ENCODE results near the gene CRIP3. TPM values are rescaled to one million over a fixed set of nuclear protein-coding genes. Genes with fewer than 3 reads are reported as not detected.

The CRIP3 gene
- total RNA-seq, 2 donors from 2014 or later, result 2.0 TPM; not detected in 1

- peak; percentile 6 for DNase-seq (ENCODE audit: low spot score)
- Mint-ChIP-seq H3K27me3 (peaks cover 0 to 18% of the 10 kb centered on the region in 2 donors), H3K9me3 (no peaks in the 10 kb centered on the region), H3K27ac (no peak overlapping the region), H3K4me3 (peak overlapping the region; percentile 70), H3K36me3 (no peaks in the 10 kb centered on the region), H3K4me1 (ENCODE audit: low read depth in 2 of 2) (peaks cover 6 to 12% of the 10 kb centered on the region in 2 donors)
- no peak for ATAC-seq
These were observed 39.8 kb downstream of the CRIP3 start for GRCh38 chr6:43268782-43269272.

- Mint-ChIP-seq H3K27me3 (peaks cover 0 to 21% of the 10 kb centered on the region in 2 donors), H3K4me1 (ENCODE audit: low read depth in 2 of 2) (peaks cover 10 to 14% of the 10 kb centered on the region in 2 donors), H3K36me3 (no peaks in the 10 kb centered on the region), H3K9me3 (no peaks in the 10 kb centered on the region), H3K27ac (no peak overlapping the region), H3K4me3 (no peak overlapping the region)
- no peak for DNase-seq (ENCODE audit: low spot score)
- no peak for ATAC-seq
These were observed 40.3 kb downstream of the CRIP3 start for GRCh38 chr6:43268355-43268700.

- Mint-ChIP-seq H3K36me3 (no peaks in the 10 kb centered on the region), H3K9me3 (no peaks in the 10 kb centered on the region), H3K27ac (no peak overlapping the region), H3K4me3 (no peak overlapping the region), H3K4me1 (ENCODE audit: low read depth in 2 of 2) (peaks cover 10 to 14% of the 10 kb centered on the region in 2 donors), H3K27me3 (peaks cover 0 to 21% of the 10 kb centered on the region in 2 donors)
- DNase-seq (ENCODE audit: low spot score) (peak; percentile 50), ATAC-seq (no peak)
These were observed 40.8 kb downstream of the CRIP3 start for GRCh38 chr6:43267619-43268354.

- Mint-ChIP-seq H3K9me3 (no peaks in the 10 kb centered on the region), H3K27ac (no peak overlapping the region), H3K27me3 (peaks cover 0 to 21% of the 10 kb centered on the region in 2 donors), H3K4me3 (no peak overlapping the region), H3K36me3 (no peaks in the 10 kb centered on the region), H3K4me1 (ENCODE audit: low read depth in 2 of 2) (peaks cover 10 to 14% of the 10 kb centered on the region in 2 donors)
- no peak for ATAC-seq
- no peak for DNase-seq (ENCODE audit: low spot score)
These were observed 43.1 kb downstream of the CRIP3 start for GRCh38 chr6:43265564-43265963.

- Mint-ChIP-seq H3K4me1 (ENCODE audit: low read depth in 2 of 2) (peaks cover 10% of the 10 kb centered on the region in 2 donors), H3K9me3 (no peaks in the 10 kb centered on the region), H3K27ac (no peak overlapping the region), H3K4me3 (no peak overlapping the region), H3K36me3 (no peaks in the 10 kb centered on the region), H3K27me3 (peaks cover 0 to 16% of the 10 kb centered on the region in 2 donors)
- no peak for ATAC-seq
- no peak for DNase-seq (ENCODE audit: low spot score)
These were observed 44.0 kb downstream of the CRIP3 start for GRCh38 chr6:43264599-43265145.

GRCh38 chr6:43263314-43264178, 45.1 kb downstream of the CRIP3 start:
- Mint-ChIP-seq H3K27ac (no peak overlapping the region), H3K4me1 (ENCODE audit: low read depth in 2 of 2) (peaks cover 4 to 6% of the 10 kb centered on the region in 2 donors), H3K9me3 (no peaks in the 10 kb centered on the region), H3K27me3 (peaks cover 0 to 12% of the 10 kb centered on the region in 2 donors), H3K36me3 (no peaks in the 10 kb centered on the region), H3K4me3 (no peak overlapping the region)
- ATAC-seq (peak; percentile 83 to 85), DNase-seq (ENCODE audit: low spot score) (peak; percentile 80)

- DNase-seq (ENCODE audit: low spot score) (no peak), ATAC-seq (no peak)
- Mint-ChIP-seq H3K36me3 (no peaks in the 10 kb centered on the region), H3K27me3 (peaks cover 0 to 12% of the 10 kb centered on the region in 2 donors), H3K4me3 (no peak overlapping the region), H3K9me3 (no peaks in the 10 kb centered on the region), H3K27ac (no peak overlapping the region), H3K4me1 (ENCODE audit: low read depth in 2 of 2) (peaks cover 4 to 6% of the 10 kb centered on the region in 2 donors)
These were observed 45.8 kb downstream of the CRIP3 start for GRCh38 chr6:43262780-43263313.

GRCh38 chr6:43262000-43262779, 46.4 kb downstream of the CRIP3 start:
- no peaks in the 10 kb centered on the region for H3K36me3 Mint-ChIP-seq
- no peaks in the 10 kb centered on the region for H3K9me3 Mint-ChIP-seq
- H3K4me1 Mint-ChIP-seq (ENCODE audit: low read depth in 2 of 2), result peaks cover 4 to 6% of the 10 kb centered on the region in 2 donors
- no peak for DNase-seq (ENCODE audit: low spot score)
- H3K4me3 Mint-ChIP-seq, result no peak overlapping the region
- H3K27me3 Mint-ChIP-seq, result peaks cover 0 to 9% of the 10 kb centered on the region in 2 donors
- H3K27ac Mint-ChIP-seq, result no peak overlapping the region
- ATAC-seq, result no peak

- no peak overlapping the region for H3K4me3 Mint-ChIP-seq
- DNase-seq (ENCODE audit: low spot score) (no peak), ATAC-seq (no peak)
- no peaks in the 10 kb centered on the region for H3K36me3 Mint-ChIP-seq
- H3K27me3 Mint-ChIP-seq, result peaks cover 0 to 11% of the 10 kb centered on the region in 2 donors
- no peak overlapping the region for H3K27ac Mint-ChIP-seq
- H3K9me3 Mint-ChIP-seq, result no peaks in the 10 kb centered on the region
- peaks cover 4 to 6% of the 10 kb centered on the region in 2 donors for H3K4me1 Mint-ChIP-seq (ENCODE audit: low read depth in 2 of 2)
These were observed 47.4 kb downstream of the CRIP3 start for GRCh38 chr6:43261198-43261597.

- H3K36me3 Mint-ChIP-seq, result no peaks in the 10 kb centered on the region
- ATAC-seq, result no peak
- no peak overlapping the region for H3K4me3 Mint-ChIP-seq
- peaks cover 0 to 12% of the 10 kb centered on the region in 2 donors for H3K27me3 Mint-ChIP-seq
- no peak for DNase-seq (ENCODE audit: low spot score)
- H3K27ac Mint-ChIP-seq, result no peak overlapping the region
- no peaks in the 10 kb centered on the region for H3K9me3 Mint-ChIP-seq
- peaks cover 4 to 6% of the 10 kb centered on the region in 2 donors for H3K4me1 Mint-ChIP-seq (ENCODE audit: low read depth in 2 of 2)
These were observed 47.8 kb downstream of the CRIP3 start for GRCh38 chr6:43260791-43261190.

GRCh38 chr6:43258807-43259686, 49.6 kb downstream of the CRIP3 start:
- Mint-ChIP-seq H3K27me3 (peaks cover 0 to 8% of the 10 kb centered on the region in 2 donors), H3K4me1 (ENCODE audit: low read depth in 2 of 2) (peaks cover 4 to 6% of the 10 kb centered on the region in 2 donors), H3K4me3 (no peak overlapping the region), H3K27ac (no peak overlapping the region), H3K9me3 (no peaks in the 10 kb centered on the region), H3K36me3 (no peaks in the 10 kb centered on the region)
- ATAC-seq, result no peak
- no peak for DNase-seq (ENCODE audit: low spot score)

GRCh38 chr6:43258180-43258579, 50.4 kb downstream of the CRIP3 start:
- H3K27ac Mint-ChIP-seq, result no peak overlapping the region
- no peaks in the 10 kb centered on the region for H3K36me3 Mint-ChIP-seq
- H3K9me3 Mint-ChIP-seq, result no peaks in the 10 kb centered on the region
- DNase-seq (ENCODE audit: low spot score) (no peak), ATAC-seq (no peak)
- H3K4me3 Mint-ChIP-seq, result no peak overlapping the region
- H3K4me1 Mint-ChIP-seq (ENCODE audit: low read depth in 2 of 2), result no peaks in the 10 kb centered on the region
- peaks cover 1 to 5% of the 10 kb centered on the region in 2 donors for H3K27me3 Mint-ChIP-seq
